Omental fat pad (tissue), 4 donors: Measurements from ENCODE around the gene NOTCH2. TPM values are rescaled to one million over a fixed set of nuclear protein-coding genes. Genes with fewer than 3 reads are reported as not detected.

Source experiments
- ATAC-seq: fragments of 150-250 bp; one replicate; pipeline ENCODE4 v1.9.1; 2016; ENCODE audit warnings: mild to moderate bottlenecking, moderate library complexity; ENCODE audit not compliant: low FRiP score
- DNase-seq: peaks from one replicate; pipeline ENCODE4 v3.0.0-alpha.2; 2019; ENCODE audit warnings: low spot score
- CTCF ChIP-seq, 3 donors: fragments of 450-650 bp; IDR thresholded peaks; one replicate each; pipeline ENCODE4 v1.5.1; 2016 to 2017; ENCODE audit warnings: antibody characterized with exemption in 3 of 3, mild to moderate bottlenecking in 3 of 3, moderate library complexity in 2 of 3
- total RNA-seq, 4 donors: library from RNA; depleted of rRNA; stranded (reverse); fragments of >200 nt; gene quantifications; one replicate each; pipeline ENCODE4 v1.1.0, GENCODE V29; 2016

Gene NOTCH2
- total RNA-seq, 4 donors from 2014 or later, result 72.5 to 96.8 (median 85.5) TPM

- no peak for ATAC-seq
- DNase-seq, result no peak
- TF ChIP-seq CTCF (IDR thresholded peaks at IDR 0.05), result no peak
Observed at GRCh38 chr1:119943216-119943615, 126.2 kb downstream of the NOTCH2 start.

- DNase-seq (no peak), ATAC-seq (no peak)
- no peak for TF ChIP-seq CTCF (IDR thresholded peaks at IDR 0.05)
Observed at GRCh38 chr1:119941392-119941791, 128.1 kb downstream of the NOTCH2 start.

- DNase-seq (no peak), ATAC-seq (no peak)
- TF ChIP-seq CTCF (IDR thresholded peaks at IDR 0.05), result no peak
Observed at GRCh38 chr1:119940697-119941096, 128.8 kb downstream of the NOTCH2 start.

GRCh38 chr1:119937198-119937597, 132.3 kb downstream of the NOTCH2 start:
- DNase-seq (no peak), ATAC-seq (no peak)
- TF ChIP-seq CTCF (IDR thresholded peaks at IDR 0.05), result no peak

GRCh38 chr1:119935915-119936314, 133.5 kb downstream of the NOTCH2 start:
- no peak for TF ChIP-seq CTCF (IDR thresholded peaks at IDR 0.05)
- no peak for ATAC-seq
- DNase-seq, result no peak

DNA sequence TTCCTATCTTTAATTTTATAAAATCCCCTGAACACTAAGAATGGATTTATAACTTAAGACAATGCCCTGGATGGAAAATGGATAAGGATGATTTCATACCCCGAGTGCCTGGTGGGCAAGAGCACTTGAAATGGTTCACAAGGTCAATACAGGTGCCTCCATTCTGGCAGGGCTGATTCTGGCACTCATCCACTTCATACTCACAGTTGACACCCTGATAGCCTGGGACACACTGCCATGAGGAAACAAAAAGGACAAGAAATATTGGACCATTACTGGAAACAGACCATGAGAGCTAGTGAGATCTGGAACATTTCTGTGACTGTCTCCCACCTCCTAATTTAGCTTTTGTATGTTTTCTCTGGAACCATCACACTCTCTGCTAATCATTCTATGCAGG, 134.1 kb downstream of the NOTCH2 start:
- DNase-seq, result no peak
- TF ChIP-seq CTCF (IDR thresholded peaks at IDR 0.05), result no peak
- ATAC-seq, result no peak

GRCh38 chr1:119933397-119933796, 136.1 kb downstream of the NOTCH2 start:
- TF ChIP-seq CTCF (IDR thresholded peaks at IDR 0.05), result no peak
- ATAC-seq (no peak), DNase-seq (no peak)
